Panc1 (cell line): Measurements from ENCODE around the gene FOXK1.

ENCODE experiments used
- CTCF ChIP-seq: fragments of 450-650 bp; IDR thresholded peaks from 2 replicates; pipeline ENCODE4 v1.5.1; 2017; ENCODE audit warnings: mild to moderate bottlenecking
- POLR2AphosphoS5 ChIP-seq: IDR thresholded peaks from 2 replicates; pipeline ENCODE4 v1.6.1; 2012; ENCODE audit warnings: mild to moderate bottlenecking, low read depth, low read length, moderate library complexity
- SIN3A ChIP-seq: IDR thresholded peaks from 2 replicates; pipeline ENCODE4 v1.6.1; 2012; ENCODE audit warnings: low read depth, mild to moderate bottlenecking, low read length, moderate library complexity, borderline replicate concordance; ENCODE audit not compliant: insufficient read depth
- TCF7L2 ChIP-seq: IDR thresholded peaks from 2 replicates; pipeline ENCODE4 v1.6.1; 2011; ENCODE audit warnings: mild to moderate bottlenecking, low read depth, low read length, inconsistent platforms

GRCh38 chr7:4739528-4739992 lies 57.5 kb downstream of the FOXK1 start:
- no peak for TF ChIP-seq TCF7L2
- TF ChIP-seq CTCF: no peak
- no peak for TF ChIP-seq POLR2AphosphoS5
- TF ChIP-seq SIN3A: no peak
